ENCODE results near the gene JAKMIP2.

Gene JAKMIP2

GRCh38 chr5:147631428-147632003 lies 151.0 kb downstream of the JAKMIP2 start:
- peaks cover 3% of the 10 kb centered on the region for H3K27me3 ChIP-seq (ENCODE audit: insufficient read depth, poor library complexity, severe bottlenecking)
- no peak for DNase-seq (ENCODE audit: low read depth in 1 of 2, low spot score in 1 of 2)
- TF ChIP-seq, protein P1, sequence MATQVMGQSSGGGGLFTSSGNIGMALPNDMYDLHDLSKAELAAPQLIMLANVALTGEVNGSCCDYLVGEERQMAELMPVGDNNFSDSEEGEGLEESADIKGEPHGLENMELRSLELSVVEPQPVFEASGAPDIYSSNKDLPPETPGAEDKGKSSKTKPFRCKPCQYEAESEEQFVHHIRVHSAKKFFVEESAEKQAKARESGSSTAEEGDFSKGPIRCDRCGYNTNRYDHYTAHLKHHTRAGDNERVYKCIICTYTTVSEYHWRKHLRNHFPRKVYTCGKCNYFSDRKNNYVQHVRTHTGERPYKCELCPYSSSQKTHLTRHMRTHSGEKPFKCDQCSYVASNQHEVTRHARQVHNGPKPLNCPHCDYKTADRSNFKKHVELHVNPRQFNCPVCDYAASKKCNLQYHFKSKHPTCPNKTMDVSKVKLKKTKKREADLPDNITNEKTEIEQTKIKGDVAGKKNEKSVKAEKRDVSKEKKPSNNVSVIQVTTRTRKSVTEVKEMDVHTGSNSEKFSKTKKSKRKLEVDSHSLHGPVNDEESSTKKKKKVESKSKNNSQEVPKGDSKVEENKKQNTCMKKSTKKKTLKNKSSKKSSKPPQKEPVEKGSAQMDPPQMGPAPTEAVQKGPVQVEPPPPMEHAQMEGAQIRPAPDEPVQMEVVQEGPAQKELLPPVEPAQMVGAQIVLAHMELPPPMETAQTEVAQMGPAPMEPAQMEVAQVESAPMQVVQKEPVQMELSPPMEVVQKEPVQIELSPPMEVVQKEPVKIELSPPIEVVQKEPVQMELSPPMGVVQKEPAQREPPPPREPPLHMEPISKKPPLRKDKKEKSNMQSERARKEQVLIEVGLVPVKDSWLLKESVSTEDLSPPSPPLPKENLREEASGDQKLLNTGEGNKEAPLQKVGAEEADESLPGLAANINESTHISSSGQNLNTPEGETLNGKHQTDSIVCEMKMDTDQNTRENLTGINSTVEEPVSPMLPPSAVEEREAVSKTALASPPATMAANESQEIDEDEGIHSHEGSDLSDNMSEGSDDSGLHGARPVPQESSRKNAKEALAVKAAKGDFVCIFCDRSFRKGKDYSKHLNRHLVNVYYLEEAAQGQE (IDR thresholded peaks at IDR 0.05; ENCODE audit: insufficient replicate concordance, low read depth): no peak
- TF ChIP-seq CTCF (IDR thresholded peaks at IDR 0.05; ENCODE audit: insufficient read depth, low read length) (no peak), SPI1 (IDR thresholded peaks at IDR 0.05; ENCODE audit: borderline replicate concordance, low read depth) (no peak)
- H3K27ac ChIP-seq (replicated peaks): no peak overlapping the region
- H3K4me3 ChIP-seq (replicated peaks; ENCODE audit: insufficient read depth, low read length): no peak overlapping the region

GRCh38 chr5:147629196-147629595 lies 153.3 kb downstream of the JAKMIP2 start:
- H3K27me3 ChIP-seq (ENCODE audit: insufficient read depth, poor library complexity, severe bottlenecking): peaks cover 3% of the 10 kb centered on the region
- no peak overlapping the region for H3K27ac ChIP-seq (replicated peaks)
- TF ChIP-seq GABPA (IDR thresholded peaks at IDR 0.05; ENCODE audit: low read depth) (no peak), SPI1 (IDR thresholded peaks at IDR 0.05; ENCODE audit: borderline replicate concordance, low read depth) (no peak), CTCF (IDR thresholded peaks at IDR 0.05; ENCODE audit: insufficient read depth, low read length) (no peak), POLR2AphosphoS5 (IDR thresholded peaks at IDR 0.05; ENCODE audit: low read depth) (no peak)
- TF ChIP-seq, protein P1 (IDR thresholded peaks at IDR 0.05; ENCODE audit: insufficient replicate concordance, low read depth): no peak
- no peak overlapping the region for H3K4me3 ChIP-seq (replicated peaks; ENCODE audit: insufficient read depth, low read length)
- no peak for DNase-seq (ENCODE audit: low read depth in 1 of 2, low spot score in 1 of 2)

DNA sequence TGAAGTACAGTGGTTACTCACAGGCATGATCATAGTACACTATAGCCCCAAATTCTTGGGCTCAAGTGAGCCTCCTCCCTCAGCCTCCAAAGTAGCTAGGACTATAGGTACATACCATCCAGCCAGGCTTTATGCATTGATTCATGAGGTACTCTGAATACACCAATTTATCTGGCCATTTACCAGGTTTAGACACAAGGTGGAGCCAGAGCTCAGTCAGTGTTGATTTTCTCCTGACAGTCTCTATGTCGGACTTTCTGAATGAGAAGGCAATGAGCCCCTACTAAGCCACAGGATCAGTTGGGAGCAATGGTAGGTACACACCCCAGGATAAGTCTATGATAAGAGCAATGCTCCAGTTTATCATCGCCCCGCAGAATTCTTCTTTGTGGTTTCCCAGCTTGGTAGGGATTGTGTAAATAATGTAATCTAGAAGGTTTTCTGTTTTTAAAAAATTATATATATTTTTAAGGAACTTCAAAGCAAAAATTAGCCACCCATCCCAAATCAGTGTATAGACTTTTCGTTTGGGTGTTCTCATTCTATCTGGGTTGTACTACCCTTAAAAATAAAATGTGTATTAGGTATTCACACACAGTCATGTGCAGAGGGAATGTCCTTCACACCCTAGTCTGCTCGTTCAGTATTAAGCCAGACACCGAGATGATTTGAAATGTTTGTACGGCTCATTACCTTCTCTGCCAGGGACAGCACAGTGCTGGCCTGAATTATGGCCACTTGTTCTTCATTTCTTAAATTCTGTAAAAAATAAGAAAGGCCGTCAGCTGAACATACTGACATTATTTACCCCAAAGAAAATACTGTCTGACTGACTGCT lies 154.3 kb downstream of the JAKMIP2 start:
- Histone ChIP-seq H3K4me3 (replicated peaks; ENCODE audit: insufficient read depth, low read length) (no peak overlapping the region), H3K27me3 (ENCODE audit: insufficient read depth, poor library complexity, severe bottlenecking) (peaks cover 3% of the 10 kb centered on the region), H3K27ac (replicated peaks) (no peak overlapping the region)
- TF ChIP-seq POLR2AphosphoS5 (IDR thresholded peaks at IDR 0.05; ENCODE audit: low read depth) (no peak), CTCF (IDR thresholded peaks at IDR 0.05; ENCODE audit: insufficient read depth, low read length) (peak; percentile 67), GABPA (IDR thresholded peaks at IDR 0.05; ENCODE audit: low read depth) (no peak)
- TF ChIP-seq, protein P1 (IDR thresholded peaks at IDR 0.05; ENCODE audit: insufficient replicate concordance, low read depth): no peak
- peak; percentile 29 to 60 for DNase-seq (ENCODE audit: low read depth in 1 of 2, low spot score in 1 of 2)

All from HL-60 (cell line).